IMR-90 (cell line): ENCODE results near the gene GRAMD4. TPM values are rescaled to one million over a fixed set of nuclear protein-coding genes. Genes with fewer than 3 reads are reported as not detected.

ENCODE experiments used
- ATAC-seq: fragments of 200-7000 bp; cut with Tn5 transposase; 2 replicates; pipeline ENCODE4 v1.9.1; 2020; ENCODE audit warnings: low read depth, mild to moderate bottlenecking, moderate library complexity
- BruUV-seq: library from RNA; stranded (reverse); fragments of 400-500 nt; replicated peaks from 2 replicates; lab custom pipeline; 2021; lab: Mats Ljungman, UMichigan
- CTCF ChIA-PET: fragments of 300-600 bp; formaldehyde crosslinking; extraction: SDS; loops from one replicate; lab custom pipeline; 2021; ENCODE audit warnings: antibody characterized with exemption; lab: Yijun Ruan, JAX
- POLR2A ChIA-PET: fragments of 300-600 bp; sonication (Branson Sonifier 250); formaldehyde crosslinking; loops from one replicate; lab custom pipeline; 2022; ENCODE audit warnings: antibody characterized with exemption; ENCODE audit not compliant: unreplicated experiment; lab: Charles Lee
- DNase-seq: peaks from one replicate; pipeline ENCODE4 v3.0.0; 2013
- H2AFZ ChIP-seq: replicated peaks from 2 replicates; pipeline ENCODE3; 2013; ENCODE audit warnings: low read length, mild to moderate bottlenecking; ENCODE audit not compliant: poor library complexity
- H2AK5ac ChIP-seq: 2 replicates; pipeline ENCODE4 v1.6.1; 2013; ENCODE audit warnings: low read depth, low read length, inconsistent platforms
- H2AK9ac ChIP-seq: replicated peaks from 2 replicates; pipeline ENCODE3; 2013; ENCODE audit warnings: mild to moderate bottlenecking, low read depth, low read length, moderate library complexity; ENCODE audit not compliant: poor library complexity
- H2BK120ac ChIP-seq: 2 replicates; pipeline ENCODE4 v1.6.1; 2013; ENCODE audit warnings: low read depth, low read length, inconsistent platforms
- H2BK15ac ChIP-seq: 3 replicates; pipeline ENCODE4 v1.6.1; 2013; ENCODE audit warnings: low read depth, low read length, inconsistent platforms
- H2BK20ac ChIP-seq: 2 replicates; pipeline ENCODE4 v1.6.1; 2013; ENCODE audit warnings: low read depth, mild to moderate bottlenecking, inconsistent platforms, low read length, moderate library complexity
- H2BK5ac ChIP-seq: 2 replicates; pipeline ENCODE4 v1.6.1; 2013; ENCODE audit warnings: mild to moderate bottlenecking, low read depth, low read length, inconsistent platforms; ENCODE audit not compliant: poor library complexity, severe bottlenecking
- H3K14ac ChIP-seq: replicated peaks from 2 replicates; pipeline ENCODE4 v1.6.1; 2013; ENCODE audit warnings: low read depth, low read length, inconsistent platforms
- H3K18ac ChIP-seq: 2 replicates; pipeline ENCODE4 v1.6.1; 2013; ENCODE audit warnings: low read depth, low read length, control low read depth
- H3K23ac ChIP-seq: 2 replicates; pipeline ENCODE4 v1.6.1; 2013; ENCODE audit warnings: low read depth, low read length, inconsistent platforms
- H3K27ac ChIP-seq: 2 replicates; pipeline ENCODE4 v1.5.1; 2013; ENCODE audit warnings: mild to moderate bottlenecking, control low read depth, low read length; ENCODE audit not compliant: insufficient read depth
- H3K27me3 ChIP-seq: 2 replicates; pipeline ENCODE4 v1.6.1; 2013; ENCODE audit warnings: low read length; ENCODE audit not compliant: control insufficient read depth, insufficient read depth
- H3K36me3 ChIP-seq: 2 replicates; pipeline ENCODE4 v1.6.1; 2013; ENCODE audit warnings: low read length, mixed read lengths; ENCODE audit not compliant: control insufficient read depth, insufficient read depth
- H3K4ac ChIP-seq: 2 replicates; pipeline ENCODE4 v1.6.1; 2013; ENCODE audit warnings: low read depth, low read length, inconsistent platforms
- H3K4me1 ChIP-seq: 2 replicates; pipeline ENCODE4 v1.6.1; 2013; ENCODE audit warnings: low read length, mixed read lengths; ENCODE audit not compliant: control insufficient read depth, insufficient read depth
- H3K4me2 ChIP-seq: 2 replicates; pipeline ENCODE4 v1.6.1; 2013; ENCODE audit warnings: low read depth, mild to moderate bottlenecking, control low read depth, low read length, moderate library complexity
- H3K4me3 ChIP-seq: 2 replicates; pipeline ENCODE4 v1.5.1; 2013; ENCODE audit warnings: low read depth, mild to moderate bottlenecking, control low read depth, low read length, moderate library complexity; ENCODE audit not compliant: insufficient read depth
- H3K56ac ChIP-seq: 2 replicates; pipeline ENCODE4 v1.6.1; 2013; ENCODE audit warnings: low read length, inconsistent platforms; ENCODE audit not compliant: insufficient read depth; ENCODE audit errors: extremely low read depth
- H3K79me1 ChIP-seq, 2 experiments: 2 replicates each; pipeline ENCODE4 v1.6.1; 2013; ENCODE audit warnings: low read length in 2 of 2, inconsistent platforms in 1 of 2, low read depth in 1 of 2
- H3K9ac ChIP-seq: 2 replicates; pipeline ENCODE4 v1.6.1; 2013; ENCODE audit warnings: low read depth, low read length, control low read depth
- H3K9me1 ChIP-seq: 2 replicates; pipeline ENCODE4 v1.6.1; 2013; ENCODE audit warnings: low read length, inconsistent platforms; ENCODE audit not compliant: insufficient read depth
- H3K9me3 ChIP-seq: 2 replicates; pipeline ENCODE4 v1.6.1; 2013; ENCODE audit warnings: low read length; ENCODE audit not compliant: control insufficient read depth, insufficient read depth
- H4K20me1 ChIP-seq: 2 replicates; pipeline ENCODE4 v1.6.1; 2013; ENCODE audit warnings: low read length, inconsistent platforms; ENCODE audit not compliant: insufficient read depth
- H4K5ac ChIP-seq: 2 replicates; pipeline ENCODE4 v1.6.1; 2013; ENCODE audit warnings: mild to moderate bottlenecking, low read depth, low read length, control low read depth
- H4K8ac ChIP-seq, 2 experiments: 2 replicates each; pipeline ENCODE4 v1.6.1; 2013; ENCODE audit warnings: low read depth in 2 of 2, low read length in 2 of 2, control low read depth in 1 of 2, inconsistent platforms in 1 of 2
- H4K91ac ChIP-seq: 2 replicates; pipeline ENCODE4 v1.6.1; 2013; ENCODE audit warnings: low read depth, low read length, inconsistent platforms; ENCODE audit not compliant: insufficient read depth
- NFE2L2 ChIP-seq: fragments of 150-350 bp; IDR thresholded peaks from 2 replicates; pipeline ENCODE4 v1.6.1; 2016; ENCODE audit warnings: low read depth, mild to moderate bottlenecking, low read length
- SMC3 ChIP-seq: fragments of 150-350 bp; IDR thresholded peaks from 2 replicates; pipeline ENCODE4 v1.6.1; 2016; ENCODE audit warnings: low read depth, mild to moderate bottlenecking, antibody characterized with exemption, low read length, moderate library complexity
- WGBS, 2 experiments: methylation state at CpG; one replicate each; pipeline versions ENCODE4 v1.1.5 to v1.1.7; 2013; ENCODE audit warnings: missing lambda C conversion rate in 2 of 2; ENCODE audit not compliant: insufficient read length in 1 of 2; ENCODE audit errors: extremely low coverage in 2 of 2; 5-methylcytosine and 5-hydroxymethylcytosine counted together
- dilution Hi-C: fragments of 300-500 bp; cut with HindIII; formaldehyde crosslinking; loops from one replicate; pipeline ENCODE4 v1.14.3; 2018; ENCODE audit warnings: low sequenced_read_pairs; ENCODE audit not compliant: unreplicated experiment
- in situ Hi-C: fragments of 300-500 bp; cut with MboI; formaldehyde crosslinking; loops from 3 replicates; pipeline ENCODE4 v1.14.3; 2019; ENCODE audit warnings: low sequenced_read_pairs, inconsistent platforms, mixed read lengths
- intact Hi-C: fragments of 100-400 bp; cut with micrococcal nuclease; formaldehyde crosslinking; loops from 2 replicates; pipeline ENCODE4 v1.10.0; 2022
- polyA plus RNA-seq, 3 experiments: library from polyadenylated mRNA; depleted of rRNA; stranded (reverse); fragments of >200 nt; gene quantifications; 2 replicates each; pipeline ENCODE4 v1.2.3, GENCODE V29; 2012; ENCODE audit warnings: low replicate concordance in 1 of 3
- total RNA-seq: library from RNA; depleted of rRNA; stranded (reverse); fragments of >200 nt; gene quantifications from 2 replicates; pipeline ENCODE4 v1.2.3, GENCODE V29; 2012
- TF ChIP-seq, protein P1 (sequence below): conservative IDR thresholded peaks from 2 replicates; pipeline ENCODE4 v1.5.1; 2012; ENCODE audit warnings: mild to moderate bottlenecking, low read depth, low read length, improper control_type of control experiment

Gene GRAMD4
- total and polyA plus RNA-seq, 2 of the 4 experiments (the other 2 are of a cell fraction): 2.7 to 5.8 TPM

DNA sequence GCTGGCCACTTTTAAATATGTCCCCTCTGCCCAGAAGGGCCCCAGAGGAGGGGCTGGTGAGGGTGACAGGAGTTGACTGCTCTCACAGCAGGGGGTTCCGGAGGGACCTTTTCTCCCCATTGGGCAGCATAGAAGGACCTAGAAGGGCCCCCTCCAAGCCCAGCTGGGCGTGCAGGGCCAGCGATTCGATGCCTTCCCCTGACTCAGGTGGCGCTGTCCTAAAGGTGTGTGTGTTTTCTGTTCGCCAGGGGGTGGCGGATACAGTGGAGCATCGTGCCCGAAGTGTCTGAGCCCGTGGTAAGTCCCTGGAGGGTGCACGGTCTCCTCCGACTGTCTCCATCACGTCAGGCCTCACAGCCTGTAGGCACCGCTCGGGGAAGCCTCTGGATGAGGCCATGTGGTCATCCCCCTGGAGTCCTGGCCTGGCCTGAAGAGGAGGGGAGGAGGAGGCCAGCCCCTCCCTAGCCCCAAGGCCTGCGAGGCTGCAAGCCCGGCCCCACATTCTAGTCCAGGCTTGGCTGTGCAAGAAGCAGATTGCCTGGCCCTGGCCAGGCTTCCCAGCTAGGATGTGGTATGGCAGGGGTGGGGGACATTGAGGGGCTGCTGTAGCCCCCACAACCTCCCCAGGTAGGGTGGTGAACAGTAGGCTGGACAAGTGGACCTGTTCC is 46.5 kb downstream of the GRAMD4 start:
- Histone ChIP-seq H3K4me2 (no peak overlapping the region), H2BK20ac (no peak overlapping the region), H4K5ac (no peak overlapping the region), H3K9me3 (no peaks in the 10 kb centered on the region), H4K91ac (no peak overlapping the region), H4K8ac (no peak overlapping the region), H2BK15ac (no peak overlapping the region), H3K9me1 (0 out of 2 replicates have a peak, but pooled peaks cover under 1% of the 10 kb centered on the region), H3K23ac (no peak overlapping the region), H3K27me3 (no peaks in the 10 kb centered on the region), H2AFZ (no peak overlapping the region), H2BK5ac (no peak overlapping the region), H3K14ac (no peak overlapping the region), H3K9ac (no peak overlapping the region), H3K36me3 (peaks cover 56% of the 10 kb centered on the region), H3K4me1 (peaks cover under 1% of the 10 kb centered on the region; the same call in 1 of the 2 replicates), H2AK9ac (no peak overlapping the region), H3K79me1 (no peaks in the 10 kb centered on the region), H3K56ac (no peak overlapping the region), H3K4me3 (no peak overlapping the region), H2AK5ac (no peak overlapping the region), H3K18ac (no peak overlapping the region), H3K27ac (no peak overlapping the region), H4K20me1 (no peaks in the 10 kb centered on the region), H2BK120ac (no peak overlapping the region), H3K4ac (no peak overlapping the region)
- BruUV-seq: no TSS peak
- no peak for DNase-seq
- WGBS, 2 experiments: 96% methylated on average over 7 of the region's 17 CpGs; no CpG with 5 or more reads in 1 of the 2 experiments
- intact Hi-C loops (no loop called here), in situ Hi-C loops (no loop called here), dilution Hi-C loops (no loop called here)
- POLR2A ChIA-PET: no interaction called here
- no peak for ATAC-seq
- CTCF ChIA-PET: no interaction called here
- TF ChIP-seq, protein P1, sequence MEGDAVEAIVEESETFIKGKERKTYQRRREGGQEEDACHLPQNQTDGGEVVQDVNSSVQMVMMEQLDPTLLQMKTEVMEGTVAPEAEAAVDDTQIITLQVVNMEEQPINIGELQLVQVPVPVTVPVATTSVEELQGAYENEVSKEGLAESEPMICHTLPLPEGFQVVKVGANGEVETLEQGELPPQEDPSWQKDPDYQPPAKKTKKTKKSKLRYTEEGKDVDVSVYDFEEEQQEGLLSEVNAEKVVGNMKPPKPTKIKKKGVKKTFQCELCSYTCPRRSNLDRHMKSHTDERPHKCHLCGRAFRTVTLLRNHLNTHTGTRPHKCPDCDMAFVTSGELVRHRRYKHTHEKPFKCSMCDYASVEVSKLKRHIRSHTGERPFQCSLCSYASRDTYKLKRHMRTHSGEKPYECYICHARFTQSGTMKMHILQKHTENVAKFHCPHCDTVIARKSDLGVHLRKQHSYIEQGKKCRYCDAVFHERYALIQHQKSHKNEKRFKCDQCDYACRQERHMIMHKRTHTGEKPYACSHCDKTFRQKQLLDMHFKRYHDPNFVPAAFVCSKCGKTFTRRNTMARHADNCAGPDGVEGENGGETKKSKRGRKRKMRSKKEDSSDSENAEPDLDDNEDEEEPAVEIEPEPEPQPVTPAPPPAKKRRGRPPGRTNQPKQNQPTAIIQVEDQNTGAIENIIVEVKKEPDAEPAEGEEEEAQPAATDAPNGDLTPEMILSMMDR: no peak
- TF ChIP-seq SMC3 (no peak), NFE2L2 (no peak)
